AG04450 (cell line): ENCODE results near the gene FEM1B. TPM values are rescaled to one million over a fixed set of nuclear protein-coding genes. Genes with fewer than 3 reads are reported as not detected.

Experiments used
- CTCF ChIA-PET: fragments of 300-600, 350-600 bp; formaldehyde crosslinking; extraction: SDS; loops from one replicate; lab custom pipeline; 2022; ENCODE audit warnings: antibody characterized with exemption, inconsistent platforms; lab: Charles Lee
- POLR2A ChIA-PET: fragments of 350-600 bp; formaldehyde crosslinking; extraction: SDS; loops from one replicate; lab custom pipeline; 2021; ENCODE audit warnings: antibody characterized with exemption, inconsistent platforms; lab: Yijun Ruan, JAX
- DNase-seq: peaks from one replicate; pipeline ENCODE4 v3.0.0-alpha.2; 2011; ENCODE audit warnings: low read depth, low spot score
- H3K27ac ChIP-seq: one replicate; pipeline ENCODE4 v1.5.1; 2012; ENCODE audit warnings: low read depth, low read length, control low read depth
- H3K27me3 ChIP-seq: one replicate; pipeline ENCODE4 v1.6.0; 2012; ENCODE audit warnings: low read length; ENCODE audit not compliant: control insufficient read depth, insufficient read depth
- H3K4me3 ChIP-seq: 2 replicates; pipeline ENCODE4 v1.5.1; 2011; ENCODE audit warnings: mild to moderate bottlenecking, low read depth, low read length, control low read depth
- H3K9me3 ChIP-seq: 2 replicates; pipeline ENCODE4 v1.5.1; 2012; ENCODE audit warnings: low read length; ENCODE audit not compliant: control insufficient read depth, insufficient read depth
- polyA plus RNA-seq: library from polyadenylated mRNA; depleted of rRNA; stranded (reverse); fragments of >200 nt; gene quantifications from 2 replicates; pipeline ENCODE4 v1.2.3, GENCODE V29; 2011
- TF ChIP-seq, protein P1 (sequence below): IDR thresholded peaks from 2 replicates; pipeline ENCODE4 v1.5.1; 2011; ENCODE audit warnings: low read depth, low read length, control low read depth, inconsistent platforms

FEM1B gene
- polyA plus RNA-seq, 1 experiment = 46.5 TPM

DNA sequence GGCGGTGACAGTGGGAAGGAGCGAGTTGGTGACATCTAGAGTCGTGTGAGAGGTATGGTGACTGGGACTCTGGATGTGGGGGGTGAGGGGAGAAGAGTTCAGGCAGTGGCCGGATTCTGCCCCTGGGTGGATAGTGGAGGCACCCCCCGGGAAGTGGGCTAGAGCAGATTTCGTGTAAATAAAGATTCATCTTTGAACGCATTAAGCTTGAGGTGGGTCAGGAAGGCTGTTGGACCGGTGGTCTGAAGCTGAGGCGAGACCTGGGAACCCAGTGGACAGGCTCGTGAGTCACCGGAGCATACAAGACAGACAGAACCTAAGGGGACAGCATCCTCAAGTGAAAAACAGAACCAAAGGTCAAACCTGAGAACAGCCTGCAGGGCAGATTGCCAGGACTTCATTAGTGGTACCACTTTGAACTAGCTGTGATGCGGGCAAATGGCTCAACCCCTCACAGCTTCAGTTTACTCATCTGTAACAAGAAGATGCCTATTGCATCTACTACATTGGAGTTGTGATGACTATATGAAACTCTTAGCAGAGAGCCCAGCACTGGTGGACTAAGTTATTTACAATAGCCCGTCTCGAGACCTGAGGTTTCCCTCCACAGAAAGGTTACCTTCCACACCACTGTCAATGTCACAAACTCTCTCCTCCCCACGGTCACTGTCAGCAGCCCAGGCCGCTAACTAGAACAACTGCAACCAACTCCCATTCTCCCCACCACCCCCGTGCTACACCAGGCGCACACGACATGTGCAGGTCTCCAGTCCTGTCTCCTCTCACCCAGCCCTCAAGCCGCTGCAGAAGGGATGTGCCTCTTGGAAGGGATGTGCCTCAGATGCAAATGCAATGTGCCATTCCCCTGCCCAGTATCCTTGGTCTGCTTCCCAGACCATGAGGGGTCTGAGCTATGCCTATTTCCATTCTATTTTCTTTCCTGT is 47.1 kb upstream of the FEM1B start:
- H3K4me3 ChIP-seq = peak overlapping the region; percentile 74
- no peak for DNase-seq
- no peaks in the 10 kb centered on the region for H3K27me3 ChIP-seq
- TF ChIP-seq, protein P1, sequence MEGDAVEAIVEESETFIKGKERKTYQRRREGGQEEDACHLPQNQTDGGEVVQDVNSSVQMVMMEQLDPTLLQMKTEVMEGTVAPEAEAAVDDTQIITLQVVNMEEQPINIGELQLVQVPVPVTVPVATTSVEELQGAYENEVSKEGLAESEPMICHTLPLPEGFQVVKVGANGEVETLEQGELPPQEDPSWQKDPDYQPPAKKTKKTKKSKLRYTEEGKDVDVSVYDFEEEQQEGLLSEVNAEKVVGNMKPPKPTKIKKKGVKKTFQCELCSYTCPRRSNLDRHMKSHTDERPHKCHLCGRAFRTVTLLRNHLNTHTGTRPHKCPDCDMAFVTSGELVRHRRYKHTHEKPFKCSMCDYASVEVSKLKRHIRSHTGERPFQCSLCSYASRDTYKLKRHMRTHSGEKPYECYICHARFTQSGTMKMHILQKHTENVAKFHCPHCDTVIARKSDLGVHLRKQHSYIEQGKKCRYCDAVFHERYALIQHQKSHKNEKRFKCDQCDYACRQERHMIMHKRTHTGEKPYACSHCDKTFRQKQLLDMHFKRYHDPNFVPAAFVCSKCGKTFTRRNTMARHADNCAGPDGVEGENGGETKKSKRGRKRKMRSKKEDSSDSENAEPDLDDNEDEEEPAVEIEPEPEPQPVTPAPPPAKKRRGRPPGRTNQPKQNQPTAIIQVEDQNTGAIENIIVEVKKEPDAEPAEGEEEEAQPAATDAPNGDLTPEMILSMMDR = no peak
- peak overlapping the region; percentile 52 for H3K27ac ChIP-seq
- ChIA-PET POLR2A (no interaction called here), CTCF (interaction anchor here (1.6 kb wide), 1 partner anchor 23 kb away, joined by 5 read pairs; no protein-coding TSS in a partner anchor)
- no peaks in the 10 kb centered on the region; the same call in 1 of the 2 replicates for H3K9me3 ChIP-seq

- POLR2A ChIA-PET = no interaction called here
- CTCF ChIA-PET = interaction anchor here (0.6 to 1.6 kb wide), 3 partner anchors 22 to 697 kb away, joined by 3 to 5 read pairs (median 3); no protein-coding TSS in a partner anchor
- H3K27me3 ChIP-seq = no peaks in the 10 kb centered on the region
- H3K9me3 ChIP-seq = no peaks in the 10 kb centered on the region; the same call in 1 of the 2 replicates
- H3K27ac ChIP-seq = no peak overlapping the region
- no peak overlapping the region for H3K4me3 ChIP-seq
- TF ChIP-seq, protein P1 = no peak
- no peak for DNase-seq
These were observed 46.3 kb upstream of the FEM1B start for GRCh38 chr15:68231102-68231818.

DNA sequence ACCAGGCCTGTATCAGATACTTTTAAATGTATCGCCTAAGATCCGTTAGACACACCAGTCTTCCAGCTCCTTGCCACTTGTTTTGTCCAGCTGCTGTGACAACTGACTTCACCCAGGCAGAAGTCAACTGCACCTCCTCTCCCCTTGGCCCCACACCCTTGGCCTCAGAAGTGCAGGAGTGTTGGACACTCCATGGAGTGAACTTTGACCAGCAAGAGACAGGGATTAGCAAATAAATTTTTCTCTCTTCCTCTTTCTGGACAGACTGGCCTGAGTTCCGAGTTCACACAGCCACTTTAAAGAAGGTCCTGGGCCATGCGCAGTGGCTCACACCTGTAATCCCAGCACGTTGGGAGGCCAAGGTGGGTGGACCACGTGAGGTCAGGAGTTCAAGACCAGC is 45.1 kb upstream of the FEM1B start:
- CTCF ChIA-PET = interaction anchor here (1.6 kb wide), 1 partner anchor 21 kb away, joined by 5 read pairs; no protein-coding TSS in a partner anchor

DNA sequence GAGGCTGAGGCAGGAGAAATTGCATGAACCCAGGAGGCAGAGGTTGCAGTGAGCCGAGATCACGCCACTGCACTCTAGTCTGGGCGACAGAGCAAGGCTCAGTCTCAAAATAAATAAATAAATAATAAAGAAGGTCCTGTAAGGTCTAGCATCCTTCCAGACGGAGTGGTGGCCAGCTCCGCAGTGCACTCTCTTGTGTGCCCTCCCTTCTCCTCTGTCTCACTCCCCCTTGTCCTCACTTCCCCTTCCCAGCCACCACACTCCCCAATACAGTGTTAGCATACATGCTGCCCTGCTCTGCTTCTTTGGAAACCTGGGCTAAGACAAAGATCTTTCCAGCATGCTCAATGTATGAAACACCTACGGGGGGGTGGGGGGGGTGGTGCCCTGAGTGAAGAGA is 44.6 kb upstream of the FEM1B start:
- DNase-seq = no peak
- no peaks in the 10 kb centered on the region; the same call in 1 of the 2 replicates for H3K9me3 ChIP-seq
- H3K4me3 ChIP-seq = no peak overlapping the region
- TF ChIP-seq, protein P1 = no peak
- POLR2A ChIA-PET = no interaction called here
- H3K27ac ChIP-seq = no peak overlapping the region
- no peaks in the 10 kb centered on the region for H3K27me3 ChIP-seq
- CTCF ChIA-PET = interaction anchor here (0.7 kb wide), 1 partner anchor 20 kb away, joined by 3 read pairs; no protein-coding TSS in a partner anchor

More for the DNA sequence above, 45.1 kb upstream of the FEM1B start:
- Histone ChIP-seq H3K9me3 (no peaks in the 10 kb centered on the region; the same call in 1 of the 2 replicates), H3K27me3 (no peaks in the 10 kb centered on the region), H3K27ac (no peak overlapping the region), H3K4me3 (no peak overlapping the region)
- no peak for DNase-seq
- POLR2A ChIA-PET = interaction anchor here (0.6 kb wide), 1 partner anchor 45 kb away, joined by 3 read pairs; the partner anchor contains the start of gene FEM1B
- TF ChIP-seq, protein P1 = no peak
